ENCODE results near the gene SRC. TPM values are rescaled to one million over a fixed set of nuclear protein-coding genes. Genes with fewer than 3 reads are reported as not detected.

The SRC gene
- total RNA-seq, 4 donors from 2014 or later, result 23.4 to 36.9 (median 29.0) TPM

GRCh38 chr20:37449276-37449675, 103.3 kb downstream of the SRC start:
- no peak for TF ChIP-seq EP300 (IDR thresholded peaks at IDR 0.05)
- no peak for TF ChIP-seq POLR2A (IDR thresholded peaks at IDR 0.05)
- TF ChIP-seq, protein P1, sequence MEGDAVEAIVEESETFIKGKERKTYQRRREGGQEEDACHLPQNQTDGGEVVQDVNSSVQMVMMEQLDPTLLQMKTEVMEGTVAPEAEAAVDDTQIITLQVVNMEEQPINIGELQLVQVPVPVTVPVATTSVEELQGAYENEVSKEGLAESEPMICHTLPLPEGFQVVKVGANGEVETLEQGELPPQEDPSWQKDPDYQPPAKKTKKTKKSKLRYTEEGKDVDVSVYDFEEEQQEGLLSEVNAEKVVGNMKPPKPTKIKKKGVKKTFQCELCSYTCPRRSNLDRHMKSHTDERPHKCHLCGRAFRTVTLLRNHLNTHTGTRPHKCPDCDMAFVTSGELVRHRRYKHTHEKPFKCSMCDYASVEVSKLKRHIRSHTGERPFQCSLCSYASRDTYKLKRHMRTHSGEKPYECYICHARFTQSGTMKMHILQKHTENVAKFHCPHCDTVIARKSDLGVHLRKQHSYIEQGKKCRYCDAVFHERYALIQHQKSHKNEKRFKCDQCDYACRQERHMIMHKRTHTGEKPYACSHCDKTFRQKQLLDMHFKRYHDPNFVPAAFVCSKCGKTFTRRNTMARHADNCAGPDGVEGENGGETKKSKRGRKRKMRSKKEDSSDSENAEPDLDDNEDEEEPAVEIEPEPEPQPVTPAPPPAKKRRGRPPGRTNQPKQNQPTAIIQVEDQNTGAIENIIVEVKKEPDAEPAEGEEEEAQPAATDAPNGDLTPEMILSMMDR (IDR thresholded peaks at IDR 0.05), result no peak
- Histone ChIP-seq H3K9me3 (peaks cover 0 to 7% (median 0%) of the 10 kb centered on the region in 4 donors), H3K36me3 (no peaks in the 10 kb centered on the region), H3K27me3 (no peaks in the 10 kb centered on the region), H3K4me3 (no peak overlapping the region), H3K27ac (no peak overlapping the region), H3K4me1 (no peaks in the 10 kb centered on the region)
- 58 to 61% methylated on average over 12 of the region's 12 CpGs for WGBS, 2 donors
- no peak for DNase-seq (ENCODE audit: low spot score in 2 of 2)

DNA sequence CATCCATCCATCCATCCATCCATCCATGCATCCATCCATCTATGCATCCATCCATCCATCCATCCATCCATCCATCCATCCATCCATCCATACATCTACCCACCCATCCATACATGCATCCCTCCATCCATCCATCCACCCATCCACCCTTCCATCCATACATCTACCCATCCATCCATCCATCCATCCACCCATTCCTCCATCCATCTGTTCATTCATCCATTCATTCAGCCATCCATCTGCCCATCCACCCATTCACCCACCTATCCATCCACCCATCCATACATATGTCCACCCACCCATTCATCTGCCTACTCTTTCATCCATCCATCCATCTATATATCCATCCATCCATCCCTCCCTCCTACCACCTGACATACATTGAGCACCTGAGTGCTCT, 104.4 kb downstream of the SRC start:
- no peaks in the 10 kb centered on the region for H3K4me1 ChIP-seq
- no peaks in the 10 kb centered on the region for H3K27me3 ChIP-seq
- H3K9me3 ChIP-seq, result peaks cover 0 to 18% (median 0%) of the 10 kb centered on the region in 4 donors
- no peak overlapping the region for H3K4me3 ChIP-seq
- no peak overlapping the region for H3K27ac ChIP-seq
- TF ChIP-seq, protein P1 (IDR thresholded peaks at IDR 0.05), result no peak
- TF ChIP-seq EP300 (IDR thresholded peaks at IDR 0.05) (no peak), POLR2A (IDR thresholded peaks at IDR 0.05) (no peak)
- H3K36me3 ChIP-seq, result no peaks in the 10 kb centered on the region
- DNase-seq (ENCODE audit: low spot score in 2 of 2), result no peak

DNA sequence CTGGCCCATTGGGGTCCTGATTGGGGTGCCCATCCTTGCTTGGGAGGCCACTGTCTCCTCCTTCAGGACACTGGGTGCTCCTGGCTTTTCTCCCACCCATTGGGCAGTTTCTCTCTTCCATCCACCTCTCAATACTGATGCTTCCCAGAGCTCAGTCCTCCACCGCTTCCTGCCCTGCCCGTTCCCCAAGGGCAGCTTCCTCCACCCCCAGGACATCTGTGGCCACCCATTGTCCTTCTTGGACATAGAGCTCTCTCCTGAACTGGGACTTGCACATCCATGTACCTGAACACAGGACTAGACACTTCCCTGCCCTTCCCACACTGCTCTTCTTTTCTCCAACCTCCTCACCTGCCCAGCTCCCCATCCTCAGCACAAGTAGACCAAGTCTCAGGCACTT, 105.7 kb downstream of the SRC start:
- TF ChIP-seq, protein P1 (IDR thresholded peaks at IDR 0.05), result no peak
- TF ChIP-seq POLR2A (IDR thresholded peaks at IDR 0.05) (no peak), EP300 (IDR thresholded peaks at IDR 0.05) (no peak)
- H3K36me3 ChIP-seq, result no peaks in the 10 kb centered on the region
- H3K4me3 ChIP-seq, result no peak overlapping the region
- DNase-seq (ENCODE audit: low spot score in 2 of 2), result no peak
- no peak overlapping the region for H3K27ac ChIP-seq
- WGBS, 2 donors, result 82 to 87% methylated on average over 2 of the region's 2 CpGs
- H3K9me3 ChIP-seq, result peaks cover 0 to 31% (median 0%) of the 10 kb centered on the region in 4 donors
- no peaks in the 10 kb centered on the region for H3K4me1 ChIP-seq
- H3K27me3 ChIP-seq, result no peaks in the 10 kb centered on the region

DNA sequence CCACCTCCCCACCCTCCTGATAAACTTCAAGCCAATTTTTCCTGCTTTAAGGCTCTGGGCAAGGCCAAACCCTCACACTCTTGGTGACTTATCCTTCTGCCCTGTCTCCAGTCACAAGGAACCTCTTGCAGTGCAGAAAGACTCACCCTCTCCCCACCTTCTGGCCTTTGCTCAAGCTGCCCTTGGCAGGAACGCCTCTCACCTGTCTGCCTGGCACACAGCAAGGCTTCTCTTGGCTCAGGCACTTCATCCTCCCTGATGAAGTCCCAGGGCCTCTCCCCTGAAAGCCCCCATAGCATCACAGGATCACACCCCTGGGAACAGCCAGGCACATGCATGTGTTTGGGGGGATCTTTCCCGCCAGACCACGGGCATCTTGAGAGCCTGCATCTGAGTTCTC, 106.3 kb downstream of the SRC start:
- TF ChIP-seq, protein P1 (IDR thresholded peaks at IDR 0.05), result no peak
- TF ChIP-seq POLR2A (IDR thresholded peaks at IDR 0.05) (no peak), EP300 (IDR thresholded peaks at IDR 0.05) (no peak)
- no peaks in the 10 kb centered on the region for H3K4me1 ChIP-seq
- no peak overlapping the region for H3K27ac ChIP-seq
- H3K4me3 ChIP-seq, result no peak overlapping the region
- peaks cover 0 to 37% (median 0%) of the 10 kb centered on the region in 4 donors for H3K9me3 ChIP-seq
- H3K36me3 ChIP-seq, result no peaks in the 10 kb centered on the region
- H3K27me3 ChIP-seq, result no peaks in the 10 kb centered on the region
- no peak for DNase-seq (ENCODE audit: low spot score in 2 of 2)
- 47 to 63% methylated on average over 3 of the region's 3 CpGs for WGBS, 2 donors

- Histone ChIP-seq H3K4me1 (no peaks in the 10 kb centered on the region), H3K36me3 (no peaks in the 10 kb centered on the region), H3K9me3 (peaks cover 0 to 48% (median 0%) of the 10 kb centered on the region in 4 donors), H3K4me3 (no peak overlapping the region), H3K27me3 (no peaks in the 10 kb centered on the region), H3K27ac (no peak overlapping the region)
- 33 to 35% methylated on average over 3 of the region's 3 CpGs for WGBS, 2 donors
- TF ChIP-seq EP300 (IDR thresholded peaks at IDR 0.05) (no peak), POLR2A (IDR thresholded peaks at IDR 0.05) (no peak)
- TF ChIP-seq, protein P1 (IDR thresholded peaks at IDR 0.05), result no peak
- DNase-seq (ENCODE audit: low spot score in 2 of 2), result no peak
These were observed 107.3 kb downstream of the SRC start for GRCh38 chr20:37453288-37453687.

Data from tibial nerve (tissue), 4 donors.